Measurements from ENCODE around the gene ARHGEF28.

ARHGEF28 gene

DNA sequence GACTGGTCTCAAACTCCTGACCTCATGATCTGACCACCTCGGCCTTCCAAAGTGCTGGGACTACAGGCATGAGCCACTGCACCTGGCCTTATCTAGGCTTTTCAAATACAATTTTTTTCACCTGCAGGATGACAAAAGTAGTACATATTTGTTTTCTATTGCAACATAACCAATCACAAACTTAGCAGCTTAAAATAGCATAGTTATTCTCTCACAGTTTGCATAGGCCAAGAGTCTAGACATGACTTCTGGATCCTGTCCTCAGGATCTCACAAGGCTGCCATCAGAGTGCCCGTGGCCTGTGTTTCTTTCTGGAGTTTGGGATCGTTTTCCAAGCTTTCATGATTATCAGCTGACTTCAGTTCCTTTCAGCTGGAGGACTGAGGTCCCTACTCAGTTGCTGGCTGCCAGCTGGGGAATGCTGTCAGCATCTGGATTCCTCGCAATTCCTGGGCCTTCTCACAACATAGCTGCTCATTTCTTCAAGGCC lies 348.9 kb downstream of the ARHGEF28 start:
- DNase-seq, result no peak

DNA sequence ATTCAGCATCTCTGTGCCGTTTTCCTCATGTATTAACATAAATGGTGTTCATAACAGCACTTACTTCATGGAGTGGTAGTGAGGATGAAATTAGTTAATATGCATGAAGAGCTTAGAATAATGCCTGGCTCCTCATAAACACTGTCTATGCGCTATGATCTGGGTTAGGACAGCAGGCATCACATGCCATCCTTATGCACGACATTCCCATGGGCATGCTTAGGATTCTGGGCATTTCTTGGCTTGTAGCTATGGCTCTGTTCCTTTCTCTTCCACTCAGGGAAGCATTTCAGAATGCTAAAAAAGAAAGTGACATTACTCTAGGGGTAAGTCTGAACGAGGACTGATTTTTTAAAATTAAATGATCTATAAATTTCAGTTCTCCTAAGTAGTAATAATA lies 349.8 kb downstream of the ARHGEF28 start:
- no peak for DNase-seq

GRCh38 chr5:73977146-73977545 lies 351.1 kb downstream of the ARHGEF28 start:
- no peak for DNase-seq

- DNase-seq, result no peak
These were observed 353.3 kb downstream of the ARHGEF28 start for GRCh38 chr5:73979321-73979720.

DNA sequence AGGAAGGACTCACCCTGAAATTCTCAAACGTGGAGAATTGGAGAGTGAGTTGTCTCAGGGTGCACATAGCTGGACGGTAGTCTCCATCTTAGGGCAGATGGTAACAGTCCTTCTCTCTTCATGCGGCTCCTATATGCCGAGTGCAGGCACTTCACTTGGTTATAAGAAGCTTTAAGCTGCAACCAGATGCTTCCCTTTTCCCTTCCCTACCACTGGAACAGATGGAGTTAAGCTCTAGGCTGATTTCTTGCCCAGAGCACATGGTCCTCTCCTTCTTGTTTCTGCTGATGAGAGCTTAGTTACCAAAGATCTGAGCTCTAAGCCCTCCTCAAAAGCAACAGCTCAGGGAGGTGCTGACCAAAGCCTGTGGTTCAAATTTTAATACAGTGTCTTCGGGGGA lies 355.7 kb downstream of the ARHGEF28 start:
- no peak for DNase-seq

- no peak for DNase-seq
These were observed 357.6 kb downstream of the ARHGEF28 start for GRCh38 chr5:73983644-73984043.

DNA sequence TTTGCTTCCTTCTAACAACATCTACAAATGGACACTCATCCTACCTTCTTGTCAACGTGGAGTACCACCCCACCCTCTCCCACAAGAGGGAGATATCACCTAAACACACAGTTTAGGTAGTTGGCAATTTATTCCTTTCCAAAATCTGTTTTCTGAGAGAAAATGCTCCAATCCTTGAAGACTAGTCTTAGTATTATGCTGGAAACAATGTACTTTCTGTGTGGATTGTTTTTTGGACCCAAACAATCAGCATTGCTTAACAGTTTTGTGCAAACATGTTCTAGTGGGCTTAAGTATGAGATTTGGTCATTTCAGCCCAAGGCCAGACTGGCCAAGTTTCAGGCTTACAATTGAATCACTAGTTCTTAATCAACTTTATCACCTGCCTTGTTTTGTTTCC lies 359.1 kb downstream of the ARHGEF28 start:
- no peak for DNase-seq

DNA sequence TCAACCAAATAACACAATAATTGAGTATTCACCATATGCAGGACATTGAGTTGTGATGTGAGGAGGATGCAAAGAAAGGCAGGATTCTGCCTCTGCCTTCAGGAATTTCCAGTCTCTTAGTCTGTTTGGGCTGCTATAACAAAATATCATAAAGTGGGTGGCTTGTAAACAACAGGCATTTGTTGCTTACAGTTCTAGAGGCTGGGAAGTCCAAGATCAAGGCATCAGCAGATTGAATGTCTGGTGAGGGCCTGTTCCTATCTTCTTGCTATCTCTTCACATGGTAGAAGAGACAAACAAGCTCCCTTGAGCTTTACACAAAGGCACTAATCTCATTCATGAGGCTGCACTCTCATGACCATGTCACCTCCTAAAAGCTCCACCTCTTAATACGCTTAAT lies 360.7 kb downstream of the ARHGEF28 start:
- DNase-seq, result no peak

- no peak for DNase-seq
These were observed 361.9 kb downstream of the ARHGEF28 start for GRCh38 chr5:73987915-73988314.

DNA sequence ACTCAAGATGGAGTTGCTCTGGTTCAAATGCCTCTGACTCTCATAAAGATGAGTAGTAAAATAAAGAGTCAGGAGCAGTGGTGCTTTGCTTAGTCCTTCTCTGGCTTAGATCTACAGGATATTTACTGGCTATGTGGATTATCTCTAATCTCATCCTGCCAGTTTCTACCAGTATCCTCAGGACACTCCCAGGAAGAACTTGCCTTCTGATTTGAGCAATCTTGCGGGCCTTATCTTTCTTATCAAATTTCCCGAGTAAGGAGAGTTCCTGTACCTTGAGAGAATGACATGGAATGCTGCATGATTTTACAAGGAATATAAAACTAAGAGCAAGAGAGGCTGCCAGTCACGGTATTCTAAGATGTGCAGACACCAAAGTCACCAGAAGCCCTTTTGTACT lies 364.0 kb downstream of the ARHGEF28 start:
- no peak for DNase-seq
